Spleen (tissue), 7 donors: ENCODE results near the gene CEP164.

Experiments used
- POLR2A ChIP-seq, 3 donors: fragments of 450-650 bp; IDR thresholded peaks; one replicate each; pipeline ENCODE4 v1.5.1; 2017; ENCODE audit warnings: antibody characterized with exemption in 3 of 3, mild to moderate bottlenecking in 1 of 3
- POLR2AphosphoS5 ChIP-seq, 3 donors: sonication (generic); formaldehyde crosslinking; IDR thresholded peaks; one replicate each; pipeline ENCODE4 v1.5.1; 2017; ENCODE audit warnings: antibody characterized with exemption in 3 of 3
- TF ChIP-seq, protein P1 (sequence below), 11 experiments: fragments of 200-600 bp in 7 of 11; fragments of 450-650 bp in 4 of 11; sonication (generic) in 4 of 11; IDR thresholded peaks in 8 of 11; conservative IDR thresholded peaks in 3 of 11; 1 replicate in 7 of 11; 2 replicates in 4 of 11; pipeline versions ENCODE4 v1.4.0 to v1.8.0; 2016 to 2021; ENCODE audit warnings: antibody characterized with exemption in 11 of 11, inconsistent platforms in 4 of 11, mild to moderate bottlenecking in 1 of 11
- donor health status: DM: no; HTN: no; CAD: no; lungs with moderate emphysema.
- donor health status: DM: no; HTN: no; CAD: no.
- donor health status: DM: no; HTN: no; CAD: no.

DNA sequence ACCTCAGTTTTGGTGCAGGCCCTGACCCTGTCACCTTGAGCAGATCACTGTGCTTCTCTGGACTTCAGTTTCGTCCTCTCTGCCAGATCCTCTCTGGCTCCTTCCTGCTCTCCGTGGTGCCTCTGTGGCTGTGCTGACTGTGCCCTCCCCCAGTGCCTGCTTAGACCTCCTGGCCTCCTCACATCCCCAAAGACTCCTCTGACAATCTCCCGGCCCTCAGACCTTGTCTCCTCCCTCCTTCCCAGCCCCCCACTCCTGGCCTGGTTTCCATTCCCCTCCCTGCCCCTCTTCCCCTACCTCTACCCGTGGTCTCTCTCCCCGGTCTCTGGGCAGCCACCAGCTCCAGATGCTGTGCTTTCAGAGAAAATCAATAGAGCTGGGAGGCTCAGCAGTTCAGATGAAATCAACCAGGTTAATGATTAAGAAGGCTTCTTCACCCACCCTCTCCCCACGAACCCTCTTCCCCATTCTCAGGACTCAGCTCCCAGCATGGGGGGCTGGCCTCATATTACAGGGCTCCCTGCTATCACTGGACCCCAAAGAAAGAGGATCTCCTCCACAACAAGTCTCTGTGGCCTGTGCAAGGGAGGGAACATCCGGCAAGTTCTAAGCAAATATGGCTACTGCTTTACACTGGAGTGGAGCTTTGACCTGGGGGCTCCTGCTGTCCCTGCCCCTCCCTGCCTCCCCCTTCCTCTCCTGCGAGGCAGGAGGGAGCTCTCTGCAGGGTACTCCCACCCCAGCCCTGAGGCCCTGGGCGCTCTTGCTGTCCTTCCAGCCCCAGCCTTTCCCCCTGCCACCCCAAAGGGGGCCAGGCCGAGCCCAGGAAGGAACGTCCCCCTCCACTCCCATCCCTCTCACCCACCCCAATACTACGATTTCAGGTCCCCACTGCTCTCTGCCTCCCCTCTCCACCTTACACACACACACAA, 28.0 kb upstream of the CEP164 start:
- TF ChIP-seq POLR2A (IDR thresholded peaks at IDR 0.05) = no peak
- TF ChIP-seq, protein P1, sequence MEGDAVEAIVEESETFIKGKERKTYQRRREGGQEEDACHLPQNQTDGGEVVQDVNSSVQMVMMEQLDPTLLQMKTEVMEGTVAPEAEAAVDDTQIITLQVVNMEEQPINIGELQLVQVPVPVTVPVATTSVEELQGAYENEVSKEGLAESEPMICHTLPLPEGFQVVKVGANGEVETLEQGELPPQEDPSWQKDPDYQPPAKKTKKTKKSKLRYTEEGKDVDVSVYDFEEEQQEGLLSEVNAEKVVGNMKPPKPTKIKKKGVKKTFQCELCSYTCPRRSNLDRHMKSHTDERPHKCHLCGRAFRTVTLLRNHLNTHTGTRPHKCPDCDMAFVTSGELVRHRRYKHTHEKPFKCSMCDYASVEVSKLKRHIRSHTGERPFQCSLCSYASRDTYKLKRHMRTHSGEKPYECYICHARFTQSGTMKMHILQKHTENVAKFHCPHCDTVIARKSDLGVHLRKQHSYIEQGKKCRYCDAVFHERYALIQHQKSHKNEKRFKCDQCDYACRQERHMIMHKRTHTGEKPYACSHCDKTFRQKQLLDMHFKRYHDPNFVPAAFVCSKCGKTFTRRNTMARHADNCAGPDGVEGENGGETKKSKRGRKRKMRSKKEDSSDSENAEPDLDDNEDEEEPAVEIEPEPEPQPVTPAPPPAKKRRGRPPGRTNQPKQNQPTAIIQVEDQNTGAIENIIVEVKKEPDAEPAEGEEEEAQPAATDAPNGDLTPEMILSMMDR (IDR thresholded peaks at IDR 0.05 in 8 of 11, conservative IDR thresholded peaks at IDR 0.05 in 3 of 11) = no peak
- TF ChIP-seq POLR2AphosphoS5 (IDR thresholded peaks at IDR 0.05) = no peak
